Measurements from ENCODE around the gene NKAIN2. TPM values are rescaled to one million over a fixed set of nuclear protein-coding genes. Genes with fewer than 3 reads are reported as not detected.

The NKAIN2 gene
- total RNA-seq, 3 donors from 2014 or later: 0.48 to 1.8 TPM; not detected in 1

DNA sequence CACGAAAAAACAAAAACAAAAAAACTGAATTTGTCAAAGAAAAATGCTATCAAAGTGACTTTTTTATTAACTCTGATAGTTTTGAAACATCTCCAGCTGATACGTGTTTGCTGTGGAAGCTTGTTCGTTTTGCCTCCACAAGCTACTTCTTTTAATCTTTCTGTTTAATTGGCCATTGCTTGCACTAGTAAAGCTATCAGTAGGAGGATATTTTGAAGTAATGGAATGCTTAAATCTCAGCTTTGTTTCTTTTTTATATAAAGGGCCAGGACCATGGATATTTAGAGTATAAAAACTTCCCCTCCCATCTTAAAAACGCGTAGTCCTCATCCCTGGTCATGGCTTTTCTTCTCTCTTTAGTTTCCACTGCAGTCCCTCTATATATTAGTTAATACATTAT is 344.0 kb downstream of the NKAIN2 start:
- Histone ChIP-seq H3K4me3 (no peak overlapping the region), H3K9me3 (no peaks in the 10 kb centered on the region), H3K27me3 (no peaks in the 10 kb centered on the region), H3K4me1 (no peaks in the 10 kb centered on the region), H3K36me3 (no peaks in the 10 kb centered on the region), H3K27ac (no peak overlapping the region)
- intact Hi-C loops (cut with DNase I; ENCODE audit: low total_unique reads): no loop called here
- TF ChIP-seq POLR2A (IDR thresholded peaks at IDR 0.05) (no peak), POLR2AphosphoS5 (IDR thresholded peaks at IDR 0.05) (no peak)
- TF ChIP-seq, protein P1, sequence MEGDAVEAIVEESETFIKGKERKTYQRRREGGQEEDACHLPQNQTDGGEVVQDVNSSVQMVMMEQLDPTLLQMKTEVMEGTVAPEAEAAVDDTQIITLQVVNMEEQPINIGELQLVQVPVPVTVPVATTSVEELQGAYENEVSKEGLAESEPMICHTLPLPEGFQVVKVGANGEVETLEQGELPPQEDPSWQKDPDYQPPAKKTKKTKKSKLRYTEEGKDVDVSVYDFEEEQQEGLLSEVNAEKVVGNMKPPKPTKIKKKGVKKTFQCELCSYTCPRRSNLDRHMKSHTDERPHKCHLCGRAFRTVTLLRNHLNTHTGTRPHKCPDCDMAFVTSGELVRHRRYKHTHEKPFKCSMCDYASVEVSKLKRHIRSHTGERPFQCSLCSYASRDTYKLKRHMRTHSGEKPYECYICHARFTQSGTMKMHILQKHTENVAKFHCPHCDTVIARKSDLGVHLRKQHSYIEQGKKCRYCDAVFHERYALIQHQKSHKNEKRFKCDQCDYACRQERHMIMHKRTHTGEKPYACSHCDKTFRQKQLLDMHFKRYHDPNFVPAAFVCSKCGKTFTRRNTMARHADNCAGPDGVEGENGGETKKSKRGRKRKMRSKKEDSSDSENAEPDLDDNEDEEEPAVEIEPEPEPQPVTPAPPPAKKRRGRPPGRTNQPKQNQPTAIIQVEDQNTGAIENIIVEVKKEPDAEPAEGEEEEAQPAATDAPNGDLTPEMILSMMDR (IDR thresholded peaks at IDR 0.05): no peak
- no peak for DNase-seq (ENCODE audit: low spot score in 2 of 2)

DNA sequence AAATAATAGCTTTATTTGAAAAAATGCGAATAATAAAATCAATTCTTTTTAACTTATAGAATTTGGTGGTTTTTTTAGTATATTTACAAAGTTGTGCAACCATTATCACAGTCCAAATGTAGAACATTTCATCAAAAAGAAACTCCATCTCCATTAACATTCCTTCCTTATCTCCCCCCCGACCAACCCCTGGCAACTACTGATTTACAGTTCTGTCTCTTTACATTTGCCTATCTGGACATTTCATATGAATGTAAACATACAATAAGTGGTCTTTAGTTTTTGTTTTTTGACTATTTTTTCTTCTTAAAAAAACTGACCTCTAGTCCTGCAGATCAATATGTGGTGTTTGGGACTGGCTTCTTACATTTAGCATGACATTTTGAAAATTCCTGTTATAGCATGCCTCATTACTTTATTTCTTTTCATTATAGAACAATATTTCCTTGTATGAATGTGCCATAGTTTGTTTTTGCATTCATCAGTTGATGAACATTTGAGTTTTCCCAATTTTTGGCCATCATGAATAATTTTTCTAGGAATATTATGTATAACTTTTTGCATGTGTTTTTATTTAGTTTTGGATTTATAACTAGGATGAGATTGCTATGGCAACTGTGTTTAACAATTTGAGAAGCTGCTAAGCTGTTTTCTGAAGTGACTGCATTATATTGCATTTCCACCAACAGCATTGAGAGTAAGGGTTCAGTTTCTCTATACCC is 344.7 kb downstream of the NKAIN2 start:
- no peak for TF ChIP-seq POLR2AphosphoS5 (IDR thresholded peaks at IDR 0.05)
- no peak for TF ChIP-seq POLR2A (IDR thresholded peaks at IDR 0.05)
- Histone ChIP-seq H3K4me3 (no peak overlapping the region), H3K9me3 (no peaks in the 10 kb centered on the region), H3K36me3 (no peaks in the 10 kb centered on the region), H3K4me1 (no peaks in the 10 kb centered on the region), H3K27me3 (no peaks in the 10 kb centered on the region), H3K27ac (no peak overlapping the region)
- intact Hi-C loops (cut with DNase I; ENCODE audit: low total_unique reads): no loop called here
- no peak for DNase-seq (ENCODE audit: low spot score in 2 of 2)

DNA sequence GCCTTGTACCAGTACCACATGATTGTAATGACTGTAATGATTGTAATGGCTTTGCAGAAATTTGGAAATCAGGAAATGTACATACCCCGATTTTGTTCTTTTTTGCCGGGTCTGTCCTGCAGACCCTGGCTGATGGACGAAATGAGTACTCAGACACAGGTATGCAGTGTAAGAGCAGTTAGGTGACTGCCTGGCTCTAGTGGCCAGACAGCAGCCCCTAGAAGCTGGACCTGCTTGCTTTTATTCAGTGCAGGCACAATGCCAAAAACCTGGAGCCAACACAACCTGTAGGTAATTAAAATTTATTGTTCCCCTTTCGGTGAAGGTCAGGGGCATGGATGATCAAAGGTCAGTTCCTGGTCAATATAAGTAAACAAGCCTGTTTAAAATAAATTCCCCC is 346.0 kb downstream of the NKAIN2 start:
- H3K36me3 ChIP-seq: no peaks in the 10 kb centered on the region
- H3K27ac ChIP-seq: no peak overlapping the region
- DNase-seq (ENCODE audit: low spot score in 2 of 2): no peak
- H3K9me3 ChIP-seq: no peaks in the 10 kb centered on the region
- no peaks in the 10 kb centered on the region for H3K27me3 ChIP-seq
- TF ChIP-seq POLR2A (IDR thresholded peaks at IDR 0.05) (no peak), POLR2AphosphoS5 (IDR thresholded peaks at IDR 0.05) (no peak)
- TF ChIP-seq, protein P1 (IDR thresholded peaks at IDR 0.05): no peak
- H3K4me3 ChIP-seq: no peak overlapping the region
- intact Hi-C loops (cut with DNase I; ENCODE audit: low total_unique reads): no loop called here
- no peaks in the 10 kb centered on the region for H3K4me1 ChIP-seq

DNA sequence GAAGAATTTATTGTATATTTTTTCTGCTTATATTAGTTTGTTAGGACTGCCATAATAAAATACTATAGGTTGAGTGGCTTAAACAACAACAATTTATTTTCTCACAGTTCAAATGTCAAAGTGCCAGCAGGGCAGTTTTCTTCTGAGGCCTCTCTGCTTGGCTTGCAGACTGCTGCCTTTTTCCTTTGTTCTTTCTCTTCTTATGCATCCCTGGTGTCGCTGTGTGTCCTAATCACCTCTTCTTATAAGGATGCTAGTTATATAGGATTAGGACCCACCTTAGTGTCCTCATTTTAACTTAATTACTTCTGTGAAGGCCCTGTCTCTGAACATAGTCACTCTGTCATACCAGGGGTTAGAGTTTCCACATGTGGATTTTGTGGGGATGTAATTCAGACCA is 354.4 kb downstream of the NKAIN2 start:
- Histone ChIP-seq H3K9me3 (no peaks in the 10 kb centered on the region), H3K27ac (no peak overlapping the region), H3K4me1 (no peaks in the 10 kb centered on the region), H3K4me3 (no peak overlapping the region), H3K27me3 (no peaks in the 10 kb centered on the region), H3K36me3 (no peaks in the 10 kb centered on the region)
- TF ChIP-seq, protein P1 (IDR thresholded peaks at IDR 0.05): no peak
- TF ChIP-seq POLR2A (IDR thresholded peaks at IDR 0.05) (no peak), POLR2AphosphoS5 (IDR thresholded peaks at IDR 0.05) (no peak)
- DNase-seq (ENCODE audit: low spot score in 2 of 2): no peak
- intact Hi-C loops (cut with DNase I; ENCODE audit: low total_unique reads): no loop called here

DNA sequence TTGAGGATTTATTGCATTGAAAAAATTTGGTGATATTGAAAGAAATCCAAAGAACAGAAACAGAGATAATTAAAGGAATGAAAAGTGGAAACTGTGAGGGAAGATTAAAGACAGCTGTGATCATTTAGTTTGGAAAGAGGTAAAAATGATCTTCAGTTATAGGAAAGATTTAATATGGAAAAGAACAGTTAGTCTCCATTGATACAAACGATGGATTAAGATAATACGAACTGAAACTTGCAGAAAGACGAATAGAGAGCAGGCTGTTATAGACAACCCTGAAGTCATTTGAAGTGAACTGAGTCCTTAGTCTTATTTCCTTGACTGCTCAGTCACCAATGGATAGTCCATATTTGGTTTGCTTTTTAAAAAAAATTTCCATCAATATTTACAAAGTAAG is 360.0 kb downstream of the NKAIN2 start:
- intact Hi-C loops (cut with DNase I; ENCODE audit: low total_unique reads): no loop called here
- no peaks in the 10 kb centered on the region for H3K36me3 ChIP-seq
- H3K4me3 ChIP-seq: no peak overlapping the region
- H3K27ac ChIP-seq: no peak overlapping the region
- DNase-seq (ENCODE audit: low spot score in 2 of 2): no peak
- H3K9me3 ChIP-seq: no peaks in the 10 kb centered on the region
- H3K4me1 ChIP-seq: no peaks in the 10 kb centered on the region
- TF ChIP-seq POLR2A (IDR thresholded peaks at IDR 0.05): no peak
- TF ChIP-seq, protein P1 (IDR thresholded peaks at IDR 0.05): no peak
- TF ChIP-seq POLR2AphosphoS5 (IDR thresholded peaks at IDR 0.05): no peak
- H3K27me3 ChIP-seq: no peaks in the 10 kb centered on the region

Data from breast epithelium (tissue), 4 donors.